ENCODE data around the gene PPP6C. TPM values are rescaled to one million over a fixed set of nuclear protein-coding genes. Genes with fewer than 3 reads are reported as not detected.

The PPP6C gene
- total and polyA plus RNA-seq, 2 donors (not counting 3 experiments of a cell fraction or from before 2014, with no cell fraction given) = 19.3 to 42.6 TPM

DNA sequence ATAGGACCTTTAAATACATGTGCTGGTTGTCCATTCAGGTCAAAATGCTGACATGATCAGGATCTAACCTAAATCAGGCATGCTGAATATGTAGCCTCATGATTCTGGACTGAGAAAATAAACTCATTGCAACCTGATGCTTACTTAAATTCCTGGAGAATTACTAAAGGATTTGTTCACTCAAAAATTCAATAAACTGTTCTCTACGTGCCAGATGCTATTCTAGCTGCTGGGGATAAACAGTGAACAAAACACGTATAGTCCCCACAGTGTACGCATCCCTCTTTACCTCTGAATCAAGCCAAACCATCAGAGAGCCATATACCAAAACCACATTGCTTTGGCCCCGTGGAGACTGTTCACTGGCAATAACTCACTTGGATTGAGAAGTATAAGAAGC lies 52.4 kb downstream of the PPP6C start:
- BruUV-seq (replicated peaks) = no TSS peak
- no peaks in the 10 kb centered on the region for H4K20me1 ChIP-seq (replicated peaks; ENCODE audit: control insufficient read depth, extremely low read depth, insufficient read depth, low read length)
- DNase-seq (ENCODE audit: low read depth, low spot score) (no peak), FAIRE-seq (no peak)
- TF ChIP-seq, protein P1, sequence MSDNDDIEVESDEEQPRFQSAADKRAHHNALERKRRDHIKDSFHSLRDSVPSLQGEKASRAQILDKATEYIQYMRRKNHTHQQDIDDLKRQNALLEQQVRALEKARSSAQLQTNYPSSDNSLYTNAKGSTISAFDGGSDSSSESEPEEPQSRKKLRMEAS (IDR thresholded peaks at IDR 0.05; ENCODE audit: insufficient read depth, insufficient read length) = no peak
- no peak for TF ChIP-seq POLR2AphosphoS5 (IDR thresholded peaks at IDR 0.05; ENCODE audit: insufficient read depth, low read depth, low read length)
- TF ChIP-seq, protein P2, sequence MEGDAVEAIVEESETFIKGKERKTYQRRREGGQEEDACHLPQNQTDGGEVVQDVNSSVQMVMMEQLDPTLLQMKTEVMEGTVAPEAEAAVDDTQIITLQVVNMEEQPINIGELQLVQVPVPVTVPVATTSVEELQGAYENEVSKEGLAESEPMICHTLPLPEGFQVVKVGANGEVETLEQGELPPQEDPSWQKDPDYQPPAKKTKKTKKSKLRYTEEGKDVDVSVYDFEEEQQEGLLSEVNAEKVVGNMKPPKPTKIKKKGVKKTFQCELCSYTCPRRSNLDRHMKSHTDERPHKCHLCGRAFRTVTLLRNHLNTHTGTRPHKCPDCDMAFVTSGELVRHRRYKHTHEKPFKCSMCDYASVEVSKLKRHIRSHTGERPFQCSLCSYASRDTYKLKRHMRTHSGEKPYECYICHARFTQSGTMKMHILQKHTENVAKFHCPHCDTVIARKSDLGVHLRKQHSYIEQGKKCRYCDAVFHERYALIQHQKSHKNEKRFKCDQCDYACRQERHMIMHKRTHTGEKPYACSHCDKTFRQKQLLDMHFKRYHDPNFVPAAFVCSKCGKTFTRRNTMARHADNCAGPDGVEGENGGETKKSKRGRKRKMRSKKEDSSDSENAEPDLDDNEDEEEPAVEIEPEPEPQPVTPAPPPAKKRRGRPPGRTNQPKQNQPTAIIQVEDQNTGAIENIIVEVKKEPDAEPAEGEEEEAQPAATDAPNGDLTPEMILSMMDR (IDR thresholded peaks at IDR 0.05; ENCODE audit: extremely low read depth in 1 of 2, insufficient read depth in 1 of 2, low read depth in 1 of 2, low read length in 2 of 2) = no peak
- no peaks in the 10 kb centered on the region for H3K9me3 ChIP-seq (replicated peaks; ENCODE audit: control insufficient read depth, insufficient read depth, low read length)
- H3K27ac ChIP-seq (ENCODE audit: insufficient read depth, low read depth, low read length) = no peak overlapping the region
- intact Hi-C loops (cut with micrococcal nuclease) = no loop called here
- H3K79me2 ChIP-seq (ENCODE audit: control insufficient read depth, insufficient read depth, low read length) = no peaks in the 10 kb centered on the region
- H3K4me2 ChIP-seq (ENCODE audit: insufficient read depth, low read length) = no peak overlapping the region
- H3K4me3 ChIP-seq (replicated peaks in 1 of 3; ENCODE audit: insufficient read depth in 1 of 3, low read depth in 1 of 3, low read length in 3 of 3) = no peak overlapping the region
- no peaks in the 10 kb centered on the region for H3K27me3 ChIP-seq (ENCODE audit: control insufficient read depth in 2 of 2, insufficient read depth in 2 of 2, low read length in 2 of 2)
- H2AFZ ChIP-seq (ENCODE audit: low read depth, low read length) = no peak overlapping the region
- dilution Hi-C loops (cut with MboI; ENCODE audit: extremely low pct_ligation_motif_present, low sequenced_read_pairs) = no loop called here
- no peaks in the 10 kb centered on the region for H3K9me1 ChIP-seq (replicated peaks; ENCODE audit: control insufficient read depth, extremely low read depth, insufficient read depth, low read length)
- H3K9ac ChIP-seq (replicated peaks; ENCODE audit: extremely low read depth, insufficient read depth, low read length) = no peak overlapping the region
- no peaks in the 10 kb centered on the region for H3K4me1 ChIP-seq (ENCODE audit: control insufficient read depth, extremely low read depth, insufficient read depth, low read length)
- ChIA-PET CTCF (no interaction called here), POLR2A (no interaction called here)
- no peaks in the 10 kb centered on the region for H3K36me3 ChIP-seq (ENCODE audit: control insufficient read depth in 2 of 2, extremely low read depth in 1 of 2, insufficient read depth in 2 of 2, low read length in 2 of 2)

DNA sequence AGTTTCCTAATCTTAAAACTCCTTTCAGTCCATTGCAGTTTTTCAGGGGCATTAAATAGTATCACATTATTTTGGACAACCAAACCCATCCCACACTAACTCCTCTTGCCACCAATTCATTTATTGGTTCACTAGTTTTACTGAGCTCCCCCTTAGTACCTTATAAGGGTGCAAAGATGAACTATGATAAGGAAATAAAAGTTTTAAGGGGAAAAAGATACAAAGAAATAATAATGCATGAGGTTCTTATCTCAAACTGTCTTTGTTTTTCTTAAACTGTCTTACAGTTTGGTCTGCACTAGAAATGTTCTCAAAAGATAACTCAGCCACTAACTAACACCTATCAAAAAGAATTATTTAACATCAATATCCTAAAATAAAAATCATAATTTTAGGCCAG lies 54.6 kb downstream of the PPP6C start:
- DNase-seq (ENCODE audit: low read depth, low spot score) (no peak), FAIRE-seq (no peak)
- ChIA-PET CTCF (no interaction called here), POLR2A (no interaction called here)
- Histone ChIP-seq H3K27ac (ENCODE audit: insufficient read depth, low read depth, low read length) (no peak overlapping the region), H3K9me3 (replicated peaks; ENCODE audit: control insufficient read depth, insufficient read depth, low read length) (no peaks in the 10 kb centered on the region), H3K27me3 (ENCODE audit: control insufficient read depth in 2 of 2, insufficient read depth in 2 of 2, low read length in 2 of 2) (no peaks in the 10 kb centered on the region), H3K9me1 (replicated peaks; ENCODE audit: control insufficient read depth, extremely low read depth, insufficient read depth, low read length) (no peaks in the 10 kb centered on the region), H3K9ac (replicated peaks; ENCODE audit: extremely low read depth, insufficient read depth, low read length) (no peak overlapping the region), H3K4me1 (ENCODE audit: control insufficient read depth, extremely low read depth, insufficient read depth, low read length) (no peaks in the 10 kb centered on the region), H2AFZ (ENCODE audit: low read depth, low read length) (no peak overlapping the region), H3K4me3 (replicated peaks in 1 of 3; ENCODE audit: insufficient read depth in 1 of 3, low read depth in 1 of 3, low read length in 3 of 3) (no peak overlapping the region), H4K20me1 (replicated peaks; ENCODE audit: control insufficient read depth, extremely low read depth, insufficient read depth, low read length) (no peaks in the 10 kb centered on the region), H3K4me2 (ENCODE audit: insufficient read depth, low read length) (no peak overlapping the region), H3K79me2 (ENCODE audit: control insufficient read depth, insufficient read depth, low read length) (no peaks in the 10 kb centered on the region), H3K36me3 (ENCODE audit: control insufficient read depth in 2 of 2, extremely low read depth in 1 of 2, insufficient read depth in 2 of 2, low read length in 2 of 2) (no peaks in the 10 kb centered on the region)
- TF ChIP-seq JUN (IDR thresholded peaks at IDR 0.05; ENCODE audit: borderline replicate concordance, insufficient read depth, insufficient read length, low read depth) = no peak
- TF ChIP-seq POLR2AphosphoS5 (IDR thresholded peaks at IDR 0.05; ENCODE audit: insufficient read depth, low read depth, low read length) = no peak
- no peak for TF ChIP-seq FOS (IDR thresholded peaks at IDR 0.05; ENCODE audit: borderline replicate concordance, insufficient read depth, low read length)
- TF ChIP-seq, protein P2 (IDR thresholded peaks at IDR 0.05; ENCODE audit: extremely low read depth in 1 of 2, insufficient read depth in 1 of 2, low read depth in 1 of 2, low read length in 2 of 2) = no peak
- no peak for TF ChIP-seq GATA2 (IDR thresholded peaks at IDR 0.05; ENCODE audit: insufficient read depth, insufficient read length, low read depth, low read length)
- TF ChIP-seq POLR2A (IDR thresholded peaks at IDR 0.05; ENCODE audit: low read depth, low read length) = no peak
- no peak for TF ChIP-seq MYC (IDR thresholded peaks at IDR 0.05; ENCODE audit: low read depth, low read length)
- TF ChIP-seq, protein P1 (IDR thresholded peaks at IDR 0.05; ENCODE audit: insufficient read depth, insufficient read length) = no peak
- no peak for TF ChIP-seq EZH2 (IDR thresholded peaks at IDR 0.05; ENCODE audit: borderline replicate concordance, low read depth, low read length, severe bottlenecking)
- intact Hi-C loops (cut with micrococcal nuclease) = no loop called here
- dilution Hi-C loops (cut with MboI; ENCODE audit: extremely low pct_ligation_motif_present, low sequenced_read_pairs) = no loop called here
- no TSS peak for BruUV-seq (replicated peaks)
